GM03348 (cell line): Measurements from ENCODE around the gene VAV3.
"Not testable (repeated sequence)": the region's sequence is repeated elsewhere in the genome, so short reads cannot be mapped to it uniquely, and the experiment has no call there.

Source experiments
- DNase-seq: peaks from one replicate; pipeline ENCODE4 v3.0.0; 2012; ENCODE audit warnings: low spot score

The VAV3 gene

GRCh38 chr1:107680579-107680985 is 284.4 kb downstream of the VAV3 start:
- no peak for DNase-seq

GRCh38 chr1:107679411-107679953 is 285.5 kb downstream of the VAV3 start:
- DNase-seq, result no peak

GRCh38 chr1:107678993-107679392 is 286.0 kb downstream of the VAV3 start:
- DNase-seq, result no peak

GRCh38 chr1:107677697-107678096 is 287.3 kb downstream of the VAV3 start:
- no peak for DNase-seq

GRCh38 chr1:107674486-107674885 is 290.5 kb downstream of the VAV3 start:
- DNase-seq, result no peak

- DNase-seq, result no peak
Measured at GRCh38 chr1:107673006-107673405, 292.0 kb downstream of the VAV3 start.

GRCh38 chr1:107670397-107671040 is 294.5 kb downstream of the VAV3 start:
- DNase-seq, result no peak

- DNase-seq, result no peak
Measured at GRCh38 chr1:107669996-107670395, 295.0 kb downstream of the VAV3 start.

GRCh38 chr1:107668762-107669161 is 296.2 kb downstream of the VAV3 start:
- no peak for DNase-seq

GRCh38 chr1:107666493-107666892 is 298.5 kb downstream of the VAV3 start:
- no peak for DNase-seq

- no peak for DNase-seq
Measured at GRCh38 chr1:107664982-107665925, 299.7 kb downstream of the VAV3 start.

- peak; percentile 11 for DNase-seq
Measured at GRCh38 chr1:107662971-107663370, 302.0 kb downstream of the VAV3 start.

- DNase-seq, result no peak
Measured at GRCh38 chr1:107661158-107661557, 303.8 kb downstream of the VAV3 start.

- no peak for DNase-seq
Measured at GRCh38 chr1:107659961-107660360, 305.0 kb downstream of the VAV3 start.

GRCh38 chr1:107657356-107657755 is 307.6 kb downstream of the VAV3 start:
- DNase-seq, result no peak

- DNase-seq, result no peak
Measured at GRCh38 chr1:107653765-107654164, 311.2 kb downstream of the VAV3 start.

GRCh38 chr1:107653005-107653404 is 312.0 kb downstream of the VAV3 start:
- DNase-seq, result peak; percentile 17

GRCh38 chr1:107650825-107651224 is 314.2 kb downstream of the VAV3 start:
- not testable (repeated sequence) for DNase-seq

GRCh38 chr1:107649023-107649422 is 316.0 kb downstream of the VAV3 start:
- DNase-seq, result no peak

- peak; percentile 68 for DNase-seq
Measured at GRCh38 chr1:107648071-107648470, 316.9 kb downstream of the VAV3 start.

GRCh38 chr1:107647012-107647411 is 318.0 kb downstream of the VAV3 start:
- DNase-seq, result no peak

GRCh38 chr1:107643766-107644165 is 321.2 kb downstream of the VAV3 start:
- DNase-seq, result no peak

- no peak for DNase-seq
Measured at GRCh38 chr1:107640207-107640606, 324.8 kb downstream of the VAV3 start.
